Upper lobe of left lung (tissue), 6 donors: ENCODE results near the gene GRIN1. TPM values are rescaled to one million over a fixed set of nuclear protein-coding genes. Genes with fewer than 3 reads are reported as not detected.

Experiments used
- ATAC-seq, 2 donors: fragments of 200-7000 bp; cut with Tn5 transposase; one replicate each; pipeline ENCODE4 v1.9.1; 2022; ENCODE audit warnings: mild to moderate bottlenecking in 2 of 2, moderate library complexity in 2 of 2; ENCODE audit not compliant: low FRiP score in 2 of 2
- DNase-seq, 2 donors: peaks; one replicate each; pipeline ENCODE4 v3.0.0-alpha.2; 2019 to 2020
- H3K27ac ChIP-seq, 4 donors: fragments of 200-600 bp; sonication (generic); one replicate each; pipeline ENCODE4 v1.5.1; 2016 to 2019
- H3K27me3 ChIP-seq, 4 donors: fragments of 200-600 bp; sonication (generic); one replicate each; pipeline ENCODE4 v1.5.1; 2017 to 2019
- H3K36me3 ChIP-seq, 4 donors: fragments of 200-600 bp; sonication (generic); one replicate each; pipeline ENCODE4 v1.5.1; 2016 to 2019
- H3K4me1 ChIP-seq, 4 donors: fragments of 200-600 bp; sonication (generic); one replicate each; pipeline ENCODE4 v1.5.1; 2018 to 2019
- H3K4me3 ChIP-seq, 4 donors: fragments of 200-600 bp; sonication (generic); one replicate each; pipeline ENCODE4 v1.5.1; 2017 to 2019; ENCODE audit warnings: mild to moderate bottlenecking in 2 of 4, moderate library complexity in 1 of 4
- H3K9me3 ChIP-seq, 4 donors: fragments of 200-600 bp; sonication (generic); one replicate each; pipeline ENCODE4 v1.5.1; 2018 to 2019
- CTCF ChIP-seq, 6 experiments: fragments of 450-650 bp in 4 of 6; fragments of 200-600 bp in 2 of 6; sonication (generic) in 2 of 6; IDR thresholded peaks; one replicate each; pipeline ENCODE4 v1.5.1; 2016 to 2019; ENCODE audit warnings: antibody characterized with exemption in 6 of 6
- EP300 ChIP-seq, 4 donors: sonication (generic); formaldehyde crosslinking; IDR thresholded peaks; one replicate each; pipeline ENCODE4 v1.5.1; 2017; ENCODE audit warnings: antibody characterized with exemption in 4 of 4, control low read depth in 2 of 4
- POLR2A ChIP-seq, 4 donors: fragments of 450-650 bp; IDR thresholded peaks; one replicate each; pipeline ENCODE4 v1.5.1; 2016 to 2017; ENCODE audit warnings: antibody characterized with exemption in 4 of 4, mild to moderate bottlenecking in 2 of 4
- POLR2AphosphoS5 ChIP-seq, 2 donors: sonication (generic); formaldehyde crosslinking; IDR thresholded peaks; one replicate each; pipeline ENCODE4 v1.5.1; 2017; ENCODE audit warnings: antibody characterized with exemption in 2 of 2
- WGBS, 2 donors: methylation state at CpG; one replicate each; pipeline ENCODE4 v1.1.5; 2017 to 2018; 5-methylcytosine and 5-hydroxymethylcytosine counted together
- total RNA-seq, 6 donors: library from RNA; depleted of rRNA in 4 of 6; stranded (reverse); fragments of >200 nt in 4 of 6; gene quantifications; one replicate each; pipeline versions ENCODE4 v1.1.0 to v1.2.1, GENCODE V29; 2016 to 2021
- donor health status: DM: no; HTN: no; CAD: no; lungs with moderate emphysema.
- donor health status: DM: no; HTN: yes; CAD: no; lungs with severe emphysema.

GRIN1 gene
- total RNA-seq, 6 donors from 2014 or later: 0.17 to 2.1 (median 0.49) TPM; not detected in 3

- ATAC-seq: peak in 1 of 2 donors; percentile 15
- TF ChIP-seq EP300 (IDR thresholded peaks at IDR 0.05) (no peak), CTCF (IDR thresholded peaks at IDR 0.05) (no peak), POLR2AphosphoS5 (IDR thresholded peaks at IDR 0.05) (no peak), POLR2A (IDR thresholded peaks at IDR 0.05) (no peak)
- no peaks in the 10 kb centered on the region for H3K9me3 ChIP-seq
- H3K36me3 ChIP-seq: peaks cover 15 to 73% (median 50%) of the 10 kb centered on the region in 4 donors
- H3K27ac ChIP-seq: peak overlapping the region; percentile 90 to 96 (median 94)
- H3K4me1 ChIP-seq: peaks cover 35 to 51% (median 37%) of the 10 kb centered on the region in 4 donors
- peak overlapping the region; percentile 76 to 100 (median 86) for H3K4me3 ChIP-seq
- no peak for DNase-seq
- H3K27me3 ChIP-seq: no peaks in the 10 kb centered on the region
- WGBS, 2 donors: 0 to 1% methylated on average over 11 to 31 of the region's 31 CpGs
Observed at GRCh38 chr9:137188086-137188489, 49.1 kb downstream of the GRIN1 start.

GRCh38 chr9:137188490-137189296 is 49.7 kb downstream of the GRIN1 start, which contains the start of the genes ANAPC2 and SSNA1:
ANAPC2 (minus strand) TSS chr9:137188560; CDS start chr9:137188532, 28 bp downstream.
SSNA1 (plus strand) TSS chr9:137188676; CDS start chr9:137188727, 51 bp downstream.
- TF ChIP-seq POLR2AphosphoS5 (IDR thresholded peaks at IDR 0.05) (peak; percentile 99), CTCF (IDR thresholded peaks at IDR 0.05) (peak in 5 of 6 experiments; percentile 34 to 82 (median 40)), EP300 (IDR thresholded peaks at IDR 0.05) (peak in 1 of 4 donors; percentile 92), POLR2A (IDR thresholded peaks at IDR 0.05) (peak in 3 of 4 donors; percentile 83 to 96 (median 90))
- Histone ChIP-seq H3K9me3 (no peaks in the 10 kb centered on the region), H3K27me3 (no peaks in the 10 kb centered on the region), H3K4me1 (peaks cover 35 to 51% (median 37%) of the 10 kb centered on the region in 4 donors), H3K27ac (peak within 1 kb of the TSS; percentile 90 to 96 (median 94)), H3K4me3 (peak within 1 kb of the TSS; percentile 76 to 100 (median 86)), H3K36me3 (peaks cover 9 to 67% (median 44%) of the 10 kb centered on the region in 4 donors)
- WGBS, 2 donors: 0 to 1% methylated on average over 7 to 78 of the region's 98 CpGs
- ATAC-seq (peak; percentile 89 to 95), DNase-seq (peak; percentile 94 to 100)

- H3K27ac ChIP-seq: peak overlapping the region; percentile 90 to 96 (median 94)
- H3K4me1 ChIP-seq: peaks cover 35 to 55% (median 42%) of the 10 kb centered on the region in 4 donors
- H3K36me3 ChIP-seq: peaks cover 7 to 58% (median 35%) of the 10 kb centered on the region in 4 donors
- ATAC-seq (peak in 1 of 2 donors; percentile 59), DNase-seq (peak in 1 of 2 donors; percentile 44)
- peak overlapping the region; percentile 75 to 100 (median 86) for H3K4me3 ChIP-seq
- H3K9me3 ChIP-seq: no peaks in the 10 kb centered on the region
- H3K27me3 ChIP-seq: no peaks in the 10 kb centered on the region
- 30 to 36% methylated on average over 7 to 21 of the region's 23 CpGs for WGBS, 2 donors
- TF ChIP-seq CTCF (IDR thresholded peaks at IDR 0.05): no peak
- TF ChIP-seq POLR2AphosphoS5 (IDR thresholded peaks at IDR 0.05): no peak
- TF ChIP-seq EP300 (IDR thresholded peaks at IDR 0.05): no peak
Observed at GRCh38 chr9:137189297-137190295, 50.6 kb downstream of the GRIN1 start.

- peaks cover 7 to 50% (median 28%) of the 10 kb centered on the region in 4 donors for H3K36me3 ChIP-seq
- peak in 1 of 2 donors; percentile 47 for DNase-seq
- H3K27ac ChIP-seq: peak overlapping the region; percentile 90 to 96 (median 94)
- no peak for ATAC-seq
- TF ChIP-seq EP300 (IDR thresholded peaks at IDR 0.05) (no peak), CTCF (IDR thresholded peaks at IDR 0.05) (no peak), POLR2A (IDR thresholded peaks at IDR 0.05) (no peak), POLR2AphosphoS5 (IDR thresholded peaks at IDR 0.05) (no peak)
- H3K4me3 ChIP-seq: no peak overlapping the region
- H3K4me1 ChIP-seq: peaks cover 35 to 59% (median 50%) of the 10 kb centered on the region in 4 donors
- H3K9me3 ChIP-seq: no peaks in the 10 kb centered on the region
- no peaks in the 10 kb centered on the region for H3K27me3 ChIP-seq
- WGBS, 2 donors: 76 to 97% methylated on average over 5 to 6 of the region's 9 CpGs
Observed at GRCh38 chr9:137190315-137190856, 51.4 kb downstream of the GRIN1 start.
